Thymus (tissue), 11 donors: Measurements from ENCODE around the gene DUOXA2. TPM values are rescaled to one million over a fixed set of nuclear protein-coding genes. Genes with fewer than 3 reads are reported as not detected.

Experiments
- DNase-seq, 9 donors: peaks; one replicate each; pipeline ENCODE4 v3.0.0-alpha.2; 2013; ENCODE audit warnings: low spot score in 9 of 9, low read depth in 6 of 9, missing footprints in 1 of 9
- H3K27ac ChIP-seq, 2 donors: one replicate each; pipeline ENCODE4 v1.5.1; 2013; ENCODE audit warnings: control low read depth in 1 of 2, low read depth in 1 of 2, low read length in 1 of 2, mild to moderate bottlenecking in 1 of 2, moderate library complexity in 1 of 2
- H3K27me3 ChIP-seq, 2 donors: one replicate each; pipeline ENCODE4 v1.5.1; 2013; ENCODE audit warnings: low read length in 1 of 2; ENCODE audit not compliant: control insufficient read depth in 2 of 2, insufficient read depth in 1 of 2
- H3K36me3 ChIP-seq, 2 donors: one replicate each; pipeline ENCODE4 v1.5.1; 2013; ENCODE audit warnings: low read length in 1 of 2, mild to moderate bottlenecking in 1 of 2, moderate library complexity in 1 of 2; ENCODE audit not compliant: control insufficient read depth in 2 of 2, insufficient read depth in 2 of 2
- H3K4me1 ChIP-seq, 2 donors: one replicate each; pipeline ENCODE4 v1.5.1; 2013; ENCODE audit warnings: low read length in 2 of 2; ENCODE audit not compliant: control insufficient read depth in 2 of 2, insufficient read depth in 2 of 2
- H3K4me3 ChIP-seq, 2 donors: one replicate each; pipeline ENCODE4 v1.5.1; 2013; ENCODE audit warnings: low read length in 2 of 2, control low read depth in 1 of 2, mild to moderate bottlenecking in 1 of 2
- H3K9me3 ChIP-seq, 2 donors: one replicate each; pipeline ENCODE4 v1.5.1; 2013; ENCODE audit warnings: low read length in 1 of 2, mild to moderate bottlenecking in 1 of 2; ENCODE audit not compliant: control insufficient read depth in 2 of 2, insufficient read depth in 1 of 2
- WGBS: extraction: QIAGEN DNeasy Blood & Tissue Kit; methylation state at CpG from one replicate; pipeline ENCODE4 v1.1.7; 2013; 5-methylcytosine and 5-hydroxymethylcytosine counted together
- polyA plus RNA-seq: library from polyadenylated mRNA; stranded (reverse); fragments of 200-250 nt; gene quantifications from one replicate; pipeline ENCODE4 v1.2.3, GENCODE V29; 2013
- total RNA-seq: library from RNA; stranded (reverse); fragments of 120-200 nt; gene quantifications from one replicate; pipeline ENCODE4 v1.2.4, GENCODE V29; 2013
- donor health status: healthy.

The DUOXA2 gene
- total and polyA plus RNA-seq, 2 donors, result 0.05 to 0.23 TPM

DNA sequence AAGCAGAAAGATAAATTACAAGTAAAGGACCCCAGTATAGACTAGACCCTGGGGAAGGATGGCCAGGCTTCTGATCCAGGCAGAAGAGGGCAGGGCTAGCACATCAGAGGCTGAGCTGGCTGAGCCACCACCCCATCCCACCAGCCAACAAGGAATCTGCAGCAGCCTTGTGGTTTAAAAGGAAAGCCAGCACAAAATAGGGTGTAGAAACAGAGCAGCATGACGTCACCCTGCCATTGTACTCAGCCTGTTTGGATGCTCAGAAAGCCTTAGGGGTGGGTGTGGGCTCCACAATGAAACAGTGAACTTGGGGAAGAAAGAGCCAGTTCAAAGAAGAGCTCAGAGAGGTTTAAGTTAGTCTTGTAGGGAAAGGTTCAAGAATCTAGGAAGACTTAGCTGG lies 43.8 kb downstream of the DUOXA2 start:
- no peaks in the 10 kb centered on the region for H3K4me1 ChIP-seq
- no peak for DNase-seq
- 71% methylated on average over 1 of the region's 1 CpG for WGBS

DNA sequence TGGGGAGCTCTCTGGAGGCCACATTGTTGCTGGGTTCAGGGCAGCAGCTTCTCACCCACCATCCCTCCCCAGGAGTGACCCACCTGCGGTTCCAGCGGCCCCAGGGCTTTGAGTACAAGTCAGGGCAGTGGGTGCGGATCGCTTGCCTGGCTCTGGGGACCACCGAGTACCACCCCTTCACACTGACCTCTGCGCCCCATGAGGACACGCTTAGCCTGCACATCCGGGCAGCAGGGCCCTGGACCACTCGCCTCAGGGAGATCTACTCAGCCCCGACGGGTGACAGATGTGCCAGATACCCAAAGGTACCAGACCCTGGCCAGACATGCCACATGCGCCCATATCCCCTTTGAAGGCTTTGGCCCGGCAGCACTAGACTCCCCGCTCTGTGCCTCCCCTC lies 47.5 kb downstream of the DUOXA2 start:
- WGBS, result 96% methylated on average over 14 of the region's 14 CpGs
- DNase-seq, result no peak
- Histone ChIP-seq H3K9me3 (no peaks in the 10 kb centered on the region), H3K27ac (no peak overlapping the region), H3K36me3 (no peaks in the 10 kb centered on the region), H3K27me3 (no peaks in the 10 kb centered on the region), H3K4me1 (peaks cover 7 to 10% of the 10 kb centered on the region in 2 donors), H3K4me3 (no peak overlapping the region)

More for the DNA sequence above, 43.8 kb downstream of the DUOXA2 start:
- Histone ChIP-seq H3K36me3 (no peaks in the 10 kb centered on the region), H3K27me3 (no peaks in the 10 kb centered on the region), H3K27ac (no peak overlapping the region), H3K9me3 (no peaks in the 10 kb centered on the region), H3K4me3 (no peak overlapping the region)

- Histone ChIP-seq H3K9me3 (no peaks in the 10 kb centered on the region), H3K4me3 (no peak overlapping the region), H3K27me3 (no peaks in the 10 kb centered on the region), H3K27ac (no peak overlapping the region), H3K4me1 (peaks cover 10 to 11% of the 10 kb centered on the region in 2 donors), H3K36me3 (no peaks in the 10 kb centered on the region)
- WGBS, result 19% methylated on average over 7 of the region's 7 CpGs
- DNase-seq, result peak in 6 of 9 donors; percentile 30 to 73 (median 50)
These were observed 48.8 kb downstream of the DUOXA2 start for GRCh38 chr15:45162771-45163507.

GRCh38 chr15:45163508-45163856 lies 49.4 kb downstream of the DUOXA2 start:
- H3K4me1 ChIP-seq, result peaks cover 10 to 11% of the 10 kb centered on the region in 2 donors
- H3K27me3 ChIP-seq, result no peaks in the 10 kb centered on the region
- H3K27ac ChIP-seq, result no peak overlapping the region
- H3K36me3 ChIP-seq, result no peaks in the 10 kb centered on the region
- 91% methylated on average over 9 of the region's 9 CpGs for WGBS
- no peak overlapping the region for H3K4me3 ChIP-seq
- H3K9me3 ChIP-seq, result no peaks in the 10 kb centered on the region
- DNase-seq, result no peak

DNA sequence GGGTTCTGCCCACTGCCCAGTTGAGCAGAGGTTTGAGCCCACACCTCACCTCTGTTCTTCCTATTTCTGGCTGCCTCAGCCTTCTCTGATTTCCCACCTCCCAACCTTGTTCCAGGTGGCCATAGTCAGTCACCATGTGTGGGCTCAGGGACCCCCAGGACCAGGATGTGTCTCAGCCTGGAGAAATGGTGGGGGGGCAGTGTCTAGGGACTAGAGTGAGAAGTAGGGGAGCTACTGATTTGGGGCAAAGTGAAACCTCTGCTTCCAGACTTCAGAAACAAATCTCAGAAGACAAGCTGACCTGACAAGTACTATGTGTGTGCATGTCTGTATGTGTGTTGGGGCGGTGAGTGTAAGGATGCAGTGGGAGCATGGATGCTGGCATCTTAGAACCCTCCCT lies 50.8 kb downstream of the DUOXA2 start:
- no peaks in the 10 kb centered on the region for H3K36me3 ChIP-seq
- H3K9me3 ChIP-seq, result no peaks in the 10 kb centered on the region
- no peak for DNase-seq
- peaks cover 10 to 11% of the 10 kb centered on the region in 2 donors for H3K4me1 ChIP-seq
- WGBS, result 97% methylated on average over 1 of the region's 1 CpG
- peak overlapping the region in 1 of 2 donors; percentile 33 for H3K27ac ChIP-seq
- no peaks in the 10 kb centered on the region for H3K27me3 ChIP-seq
- no peak overlapping the region for H3K4me3 ChIP-seq

- 75% methylated on average over 5 of the region's 5 CpGs for WGBS
- DNase-seq, result no peak
- Histone ChIP-seq H3K27me3 (no peaks in the 10 kb centered on the region), H3K4me1 (peaks cover 10 to 11% of the 10 kb centered on the region in 2 donors), H3K27ac (no peak overlapping the region), H3K9me3 (no peaks in the 10 kb centered on the region), H3K4me3 (no peak overlapping the region), H3K36me3 (no peaks in the 10 kb centered on the region)
These were observed 51.4 kb downstream of the DUOXA2 start for GRCh38 chr15:45165536-45165935.

DNA sequence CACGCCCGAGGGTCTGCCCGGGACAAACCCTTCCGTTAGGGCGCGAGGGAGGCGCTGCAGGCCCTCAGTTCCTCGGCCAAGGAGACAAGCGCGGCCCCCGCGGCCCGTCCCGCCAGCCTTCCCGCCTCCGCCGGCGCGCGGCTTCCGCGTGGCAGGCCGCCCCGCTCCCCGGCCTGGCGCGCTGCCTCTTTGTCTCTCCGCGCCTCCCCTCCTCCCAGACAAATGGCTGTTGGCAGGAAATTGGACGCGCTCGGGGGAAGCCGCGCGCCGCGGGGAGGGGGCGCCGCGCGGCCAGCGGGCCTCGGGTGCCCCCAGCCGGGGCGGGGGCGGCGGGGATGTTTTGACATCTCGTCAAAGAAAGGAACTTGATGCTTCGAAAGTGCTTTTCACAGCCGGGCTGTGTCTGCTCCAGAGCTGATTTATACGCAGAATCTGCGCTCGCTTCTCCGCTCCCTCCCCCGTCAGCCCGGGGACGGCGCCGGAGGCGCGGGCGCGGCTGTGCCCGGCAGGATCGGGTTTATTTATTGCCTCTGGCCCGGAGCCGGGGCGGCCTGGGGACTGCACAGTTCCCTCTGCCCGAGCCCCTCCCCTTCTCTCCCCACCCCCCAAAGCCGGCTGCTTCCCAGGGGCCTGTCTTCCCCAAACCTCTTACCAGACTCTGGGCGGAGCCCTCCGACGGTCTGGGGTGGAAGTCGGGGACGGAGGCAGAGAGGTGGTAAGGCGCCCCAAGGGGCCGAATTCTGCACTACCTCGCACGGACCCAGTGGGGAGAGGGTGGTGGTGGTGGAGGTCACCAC lies 52.9 kb downstream of the DUOXA2 start:
- Histone ChIP-seq H3K9me3 (no peaks in the 10 kb centered on the region), H3K4me3 (peak overlapping the region; percentile 78 to 87), H3K36me3 (no peaks in the 10 kb centered on the region), H3K4me1 (peaks cover 10 to 11% of the 10 kb centered on the region in 2 donors), H3K27me3 (no peaks in the 10 kb centered on the region), H3K27ac (peak overlapping the region; percentile 89 to 97)
- under 1% methylated on average over 79 of the region's 79 CpGs for WGBS
- peak; percentile 42 to 90 (median 68) for DNase-seq

DNA sequence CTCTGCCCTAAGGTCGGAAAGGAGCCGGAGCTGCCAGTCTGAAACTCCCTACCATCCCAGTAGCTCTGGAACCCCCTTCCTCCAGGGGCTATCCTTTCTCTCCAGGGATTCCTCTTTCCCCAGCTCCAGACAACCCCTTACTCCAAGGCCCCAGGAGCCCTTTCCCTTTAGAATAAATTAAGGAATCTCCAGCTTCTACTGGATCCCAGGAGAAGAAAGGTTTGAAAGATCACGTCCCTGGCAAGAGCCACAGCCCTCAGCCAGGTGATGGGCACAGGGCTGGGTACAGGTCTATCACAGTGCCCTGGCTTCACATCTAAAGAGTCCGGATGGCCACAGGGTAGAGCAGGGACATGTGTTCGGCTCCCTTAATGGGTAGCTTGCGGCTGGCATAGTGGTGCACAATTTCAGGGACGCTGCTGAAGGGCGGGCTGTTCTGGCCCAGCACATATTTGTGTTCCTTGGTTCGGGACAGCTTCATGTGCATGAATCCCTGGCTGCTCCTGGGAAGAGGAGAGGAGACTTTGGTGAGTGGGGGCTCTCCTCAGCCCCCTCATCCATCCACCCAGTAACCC lies 53.6 kb downstream of the DUOXA2 start:
- Histone ChIP-seq H3K4me1 (peaks cover 10 to 11% of the 10 kb centered on the region in 2 donors), H3K9me3 (no peaks in the 10 kb centered on the region), H3K36me3 (no peaks in the 10 kb centered on the region), H3K4me3 (peak overlapping the region; percentile 78 to 87), H3K27ac (peak overlapping the region; percentile 89 to 97), H3K27me3 (no peaks in the 10 kb centered on the region)
- 80% methylated on average over 9 of the region's 9 CpGs for WGBS
- DNase-seq, result no peak
